Measurements from ENCODE around the gene STRN3. TPM values are rescaled to one million over a fixed set of nuclear protein-coding genes. Genes with fewer than 3 reads are reported as not detected.
A peak's percentile ranks its signal among the peaks of the same experiment; 100 is the strongest.
"Not testable (repeated sequence)": the region's sequence is repeated elsewhere in the genome, so short reads cannot be mapped to it uniquely, and the experiment has no call there.

STRN3 gene
- total RNA-seq, 1 experiment from 2014 or later: 52.1 TPM

DNA sequence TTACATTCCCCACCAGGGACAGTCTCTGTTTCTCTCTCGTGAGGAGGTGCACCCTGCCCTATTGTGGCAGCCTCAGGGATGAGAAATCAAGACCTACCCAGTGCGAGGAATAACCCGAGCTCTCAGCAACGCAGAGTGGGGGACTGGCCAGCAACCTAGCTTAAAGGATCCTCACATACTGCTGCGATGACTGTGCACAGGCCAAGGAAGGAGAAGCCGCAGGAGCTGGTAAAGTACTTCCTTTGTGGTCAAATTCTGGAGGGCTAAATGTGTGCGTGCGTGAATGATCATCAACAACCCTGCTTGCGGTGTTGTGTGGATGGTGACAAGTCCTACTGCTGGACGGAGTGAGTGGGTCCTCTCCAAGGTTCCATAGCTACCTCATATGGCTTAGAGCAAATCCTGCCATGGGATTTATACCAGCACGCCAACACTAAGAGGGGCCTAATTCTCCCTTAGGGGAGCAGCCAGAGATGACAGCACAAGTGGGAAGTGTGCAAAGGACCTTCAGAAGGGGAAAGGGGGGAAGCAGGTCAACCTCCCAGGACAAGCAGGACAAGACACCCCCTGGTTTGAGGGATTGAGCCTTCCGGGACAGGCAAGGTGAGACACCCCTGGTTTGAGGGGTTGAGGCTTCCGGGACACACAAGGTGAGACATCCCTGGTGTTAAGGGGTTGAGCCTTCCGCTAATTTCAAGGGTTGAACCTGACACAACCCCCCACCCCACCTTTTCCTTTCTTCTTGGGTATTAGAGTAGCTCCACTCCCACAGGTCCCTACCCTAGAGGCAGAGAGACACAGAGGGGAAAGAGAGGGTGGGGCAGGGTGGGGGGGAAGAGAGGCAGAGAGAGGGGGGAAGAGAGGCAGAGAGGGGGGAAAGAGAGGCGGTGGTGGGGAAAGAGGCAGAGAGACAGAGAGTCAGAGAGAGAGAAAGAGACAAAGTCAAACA, 59.5 kb downstream of the STRN3 start:
- Histone ChIP-seq H3K4me2 (ENCODE audit: insufficient read depth, insufficient read length, low read length) (no peak overlapping the region), H4K20me1 (ENCODE audit: control insufficient read depth, insufficient read depth, insufficient read length) (no peaks in the 10 kb centered on the region), H2BK5ac (ENCODE audit: insufficient read length, low read length) (no peak overlapping the region), H2BK12ac (ENCODE audit: insufficient read length, low read depth, low read length) (no peak overlapping the region), H3K9ac (ENCODE audit: extremely low read depth, insufficient read length, low read length) (no peak overlapping the region), H3K14ac (ENCODE audit: insufficient read depth, low read length) (no peak overlapping the region), H4K8ac (replicated peaks; ENCODE audit: insufficient read length, low read depth, low read length) (no peak overlapping the region), H2BK20ac (ENCODE audit: low read depth, low read length, poor library complexity, severe bottlenecking) (no peak overlapping the region), H3K18ac (ENCODE audit: insufficient read length, low read depth, low read length) (no peak overlapping the region), H3K4me1 (ENCODE audit: insufficient read depth, low read length) (no peaks in the 10 kb centered on the region), H3K79me2 (ENCODE audit: insufficient read depth, low read length) (peaks cover 16% of the 10 kb centered on the region; the same call in 1 of the 2 replicates), H3K27me3 (ENCODE audit: insufficient read depth, low read length) (no peaks in the 10 kb centered on the region), H2AK5ac (ENCODE audit: insufficient read length, low read length) (no peak overlapping the region), H2AFZ (ENCODE audit: low read length) (no peak overlapping the region), H4K5ac (ENCODE audit: insufficient read length, low read depth, low read length) (no peak overlapping the region), H3K79me1 (ENCODE audit: insufficient read depth, low read depth, low read length, poor library complexity, severe bottlenecking) (peaks cover 19% of the 10 kb centered on the region), H2BK15ac (ENCODE audit: low read depth, low read length) (no peak overlapping the region), H3K56ac (ENCODE audit: insufficient read length, low read depth, low read length) (no peak overlapping the region), H3K27ac (ENCODE audit: insufficient read length, low read depth, low read length) (no peak overlapping the region), H3K23ac (ENCODE audit: insufficient read length, low read depth, low read length) (no peak overlapping the region), H3K23me2 (ENCODE audit: insufficient read length, low read depth, low read length, poor library complexity, severe bottlenecking) (no peaks in the 10 kb centered on the region), H3T11ph (ENCODE audit: low read length) (no peak overlapping the region), H3K4ac (ENCODE audit: low read depth, low read length) (no peak overlapping the region), H2BK120ac (ENCODE audit: low read depth, low read length, poor library complexity, severe bottlenecking) (no peak overlapping the region), H4K91ac (ENCODE audit: insufficient read length, low read depth, low read length) (no peak overlapping the region), H3K9me3 (ENCODE audit: control insufficient read depth, low read depth, low read length) (peaks cover 12% of the 10 kb centered on the region)
- Mint-ChIP-seq H3K27ac (peak overlapping the region in 2 of 3 experiments; percentile 17 to 77; a peak in 3 of 7 replicates), H3K4me3 (no peak overlapping the region; a peak in 1 of 5 replicates), H3K27me3 (ENCODE audit: low read depth) (no peaks in the 10 kb centered on the region), H3K4me1 (peaks cover 32 to 43% of the 10 kb centered on the region in 2 experiments), H3K9me3 (peaks cover 13 to 16% of the 10 kb centered on the region in 2 experiments), H3K36me3 (ENCODE audit: insufficient read depth in 1 of 3, low read depth in 3 of 3) (peaks cover 18 to 34% (median 19%) of the 10 kb centered on the region in 3 experiments)
- DNase-seq: no peak
- no CpG with 5 or more reads among the region's 15 CpGs for WGBS (ENCODE audit: extremely low coverage, insufficient read length, low lambda C conversion rate)
- TF ChIP-seq, protein P1, sequence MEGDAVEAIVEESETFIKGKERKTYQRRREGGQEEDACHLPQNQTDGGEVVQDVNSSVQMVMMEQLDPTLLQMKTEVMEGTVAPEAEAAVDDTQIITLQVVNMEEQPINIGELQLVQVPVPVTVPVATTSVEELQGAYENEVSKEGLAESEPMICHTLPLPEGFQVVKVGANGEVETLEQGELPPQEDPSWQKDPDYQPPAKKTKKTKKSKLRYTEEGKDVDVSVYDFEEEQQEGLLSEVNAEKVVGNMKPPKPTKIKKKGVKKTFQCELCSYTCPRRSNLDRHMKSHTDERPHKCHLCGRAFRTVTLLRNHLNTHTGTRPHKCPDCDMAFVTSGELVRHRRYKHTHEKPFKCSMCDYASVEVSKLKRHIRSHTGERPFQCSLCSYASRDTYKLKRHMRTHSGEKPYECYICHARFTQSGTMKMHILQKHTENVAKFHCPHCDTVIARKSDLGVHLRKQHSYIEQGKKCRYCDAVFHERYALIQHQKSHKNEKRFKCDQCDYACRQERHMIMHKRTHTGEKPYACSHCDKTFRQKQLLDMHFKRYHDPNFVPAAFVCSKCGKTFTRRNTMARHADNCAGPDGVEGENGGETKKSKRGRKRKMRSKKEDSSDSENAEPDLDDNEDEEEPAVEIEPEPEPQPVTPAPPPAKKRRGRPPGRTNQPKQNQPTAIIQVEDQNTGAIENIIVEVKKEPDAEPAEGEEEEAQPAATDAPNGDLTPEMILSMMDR (conservative IDR thresholded peaks at IDR 0.05): no peak

DNA sequence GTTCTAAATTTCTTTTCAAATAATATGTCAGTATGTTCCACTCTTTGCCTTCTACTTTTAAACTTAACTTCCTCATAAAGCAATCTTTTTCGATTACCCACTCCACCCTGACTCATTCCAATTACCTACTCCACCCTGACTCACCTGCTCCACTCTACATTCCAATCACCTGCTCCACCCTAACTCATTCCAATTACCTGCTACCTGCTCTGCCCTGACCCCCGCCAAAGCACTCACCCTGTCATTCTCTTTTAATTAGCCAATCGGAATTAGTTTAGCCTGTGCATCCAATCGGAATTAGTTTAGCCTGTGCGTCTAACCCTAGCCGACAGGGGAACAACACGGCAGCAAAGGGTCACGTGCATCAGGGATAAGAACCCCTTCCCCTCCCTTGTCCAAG, 60.3 kb downstream of the STRN3 start:
- peaks cover 24 to 35% of the 10 kb centered on the region in 2 experiments for H3K4me1 Mint-ChIP-seq
- H3K9ac ChIP-seq (ENCODE audit: extremely low read depth, insufficient read length, low read length); H3K4me2 ChIP-seq (ENCODE audit: insufficient read depth, insufficient read length, low read length); H3K27me3 ChIP-seq (ENCODE audit: insufficient read depth, low read length); H4K20me1 ChIP-seq (ENCODE audit: control insufficient read depth, insufficient read depth, insufficient read length); H2BK120ac ChIP-seq (ENCODE audit: low read depth, low read length, poor library complexity, severe bottlenecking); H3K4me1 ChIP-seq (ENCODE audit: insufficient read depth, low read length); H2BK20ac ChIP-seq (ENCODE audit: low read depth, low read length, poor library complexity, severe bottlenecking); H3K27me3 Mint-ChIP-seq (ENCODE audit: low read depth); H4K5ac ChIP-seq (ENCODE audit: insufficient read length, low read depth, low read length); H3K18ac ChIP-seq (ENCODE audit: insufficient read length, low read depth, low read length); H2BK5ac ChIP-seq (ENCODE audit: insufficient read length, low read length); H2BK15ac ChIP-seq (ENCODE audit: low read depth, low read length); H3K4ac ChIP-seq (ENCODE audit: low read depth, low read length); H2AFZ ChIP-seq (ENCODE audit: low read length); H3K14ac ChIP-seq (ENCODE audit: insufficient read depth, low read length); H3T11ph ChIP-seq (ENCODE audit: low read length); H2BK12ac ChIP-seq (ENCODE audit: insufficient read length, low read depth, low read length); H3K23me2 ChIP-seq (ENCODE audit: insufficient read length, low read depth, low read length, poor library complexity, severe bottlenecking); H3K56ac ChIP-seq (ENCODE audit: insufficient read length, low read depth, low read length); DNase-seq; H3K27ac ChIP-seq (ENCODE audit: insufficient read length, low read depth, low read length); H4K8ac ChIP-seq (replicated peaks; ENCODE audit: insufficient read length, low read depth, low read length); H4K91ac ChIP-seq (ENCODE audit: insufficient read length, low read depth, low read length); H3K23ac ChIP-seq (ENCODE audit: insufficient read length, low read depth, low read length); H2AK5ac ChIP-seq (ENCODE audit: insufficient read length, low read length); H3K4me3 Mint-ChIP-seq: not testable (repeated sequence)
- H3K27ac Mint-ChIP-seq: peak overlapping the region in 1 of 3 experiments; percentile 24; a peak in 2 of 7 replicates
- peaks cover 16% of the 10 kb centered on the region; the same call in 1 of the 2 replicates for H3K79me2 ChIP-seq (ENCODE audit: insufficient read depth, low read length)
- peaks cover 18 to 34% (median 19%) of the 10 kb centered on the region in 3 experiments for H3K36me3 Mint-ChIP-seq (ENCODE audit: insufficient read depth in 1 of 3, low read depth in 3 of 3)
- peaks cover 13 to 16% of the 10 kb centered on the region in 2 experiments for H3K9me3 Mint-ChIP-seq
- H3K79me1 ChIP-seq (ENCODE audit: insufficient read depth, low read depth, low read length, poor library complexity, severe bottlenecking): peaks cover 19% of the 10 kb centered on the region
- peaks cover 12% of the 10 kb centered on the region for H3K9me3 ChIP-seq (ENCODE audit: control insufficient read depth, low read depth, low read length)
- WGBS (ENCODE audit: extremely low coverage, insufficient read length, low lambda C conversion rate): no CpG with 5 or more reads among the region's 8 CpGs

All from H9 (cell line).